ENCODE results near the gene PTRH1. TPM values are rescaled to one million over a fixed set of nuclear protein-coding genes. Genes with fewer than 3 reads are reported as not detected.

PTRH1 gene
- total and polyA plus RNA-seq, 2 of the 4 experiments (the other 2 are of a cell fraction), result 5.4 to 14.8 TPM

DNA sequence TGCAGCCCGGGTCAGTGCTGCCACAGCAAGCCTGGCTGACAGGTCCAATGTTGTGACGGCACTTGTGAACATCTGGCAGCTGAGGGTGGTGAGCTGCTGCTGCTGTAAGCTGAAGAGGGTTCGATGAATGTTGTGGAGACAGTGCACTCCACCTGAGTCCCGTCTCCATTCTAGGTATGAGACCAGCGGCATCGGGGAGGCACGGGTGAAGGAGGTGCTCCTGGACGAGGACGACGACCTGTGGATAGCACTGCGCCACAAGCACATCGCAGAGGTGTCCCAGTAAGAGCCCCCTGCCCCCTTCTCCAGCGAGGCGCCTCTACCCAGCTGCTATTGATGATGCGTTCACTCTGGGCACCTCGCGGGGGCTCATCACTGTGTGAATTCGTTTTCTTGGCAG, 47.6 kb downstream of the PTRH1 start:
- H3K79me1 ChIP-seq (ENCODE audit: low read depth in 1 of 2, low read length in 2 of 2), result no peaks in the 10 kb centered on the region
- H2BK5ac ChIP-seq (ENCODE audit: low read depth, low read length, poor library complexity, severe bottlenecking), result no peak overlapping the region
- 90% methylated on average over 9 of the region's 18 CpGs; no CpG with 5 or more reads in 1 of the 2 experiments for WGBS, 2 experiments (ENCODE audit: extremely low coverage in 2 of 2, insufficient read length in 1 of 2)
- H3K9me3 ChIP-seq (ENCODE audit: control insufficient read depth, insufficient read depth, low read length), result no peaks in the 10 kb centered on the region
- H4K20me1 ChIP-seq (ENCODE audit: insufficient read depth, low read length), result no peaks in the 10 kb centered on the region
- H3K4me3 ChIP-seq (ENCODE audit: insufficient read depth, low read depth, low read length), result no peak overlapping the region
- dilution Hi-C loops (cut with HindIII; ENCODE audit: low sequenced_read_pairs, unreplicated experiment) (no loop called here), in situ Hi-C loops (cut with MboI; ENCODE audit: low sequenced_read_pairs) (no loop called here), intact Hi-C loops (cut with micrococcal nuclease) (loop anchor here (5.0 kb wide), 1 partner anchor 51 kb away; no protein-coding TSS in a partner anchor)
- H2BK15ac ChIP-seq (ENCODE audit: low read depth, low read length), result no peak overlapping the region
- H2BK20ac ChIP-seq (ENCODE audit: low read depth, low read length), result no peak overlapping the region
- H4K8ac ChIP-seq (ENCODE audit: low read depth in 2 of 2, low read length in 2 of 2), result no peak overlapping the region
- H4K5ac ChIP-seq (ENCODE audit: low read depth, low read length), result no peak overlapping the region; the same call in 1 of the 2 replicates
- TF ChIP-seq MAFK (IDR thresholded peaks at IDR 0.05; ENCODE audit: low read depth, low read length), result no peak
- TF ChIP-seq SMC3 (IDR thresholded peaks at IDR 0.05; ENCODE audit: low read depth, low read length), result no peak
- TF ChIP-seq, protein P1, sequence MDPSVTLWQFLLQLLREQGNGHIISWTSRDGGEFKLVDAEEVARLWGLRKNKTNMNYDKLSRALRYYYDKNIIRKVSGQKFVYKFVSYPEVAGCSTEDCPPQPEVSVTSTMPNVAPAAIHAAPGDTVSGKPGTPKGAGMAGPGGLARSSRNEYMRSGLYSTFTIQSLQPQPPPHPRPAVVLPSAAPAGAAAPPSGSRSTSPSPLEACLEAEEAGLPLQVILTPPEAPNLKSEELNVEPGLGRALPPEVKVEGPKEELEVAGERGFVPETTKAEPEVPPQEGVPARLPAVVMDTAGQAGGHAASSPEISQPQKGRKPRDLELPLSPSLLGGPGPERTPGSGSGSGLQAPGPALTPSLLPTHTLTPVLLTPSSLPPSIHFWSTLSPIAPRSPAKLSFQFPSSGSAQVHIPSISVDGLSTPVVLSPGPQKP (IDR thresholded peaks at IDR 0.05; ENCODE audit: borderline replicate concordance, low read depth, low read length), result no peak
- no peak for TF ChIP-seq POLR2A (IDR thresholded peaks at IDR 0.05; ENCODE audit: low read depth, low read length)
- no peak for TF ChIP-seq CHD1 (IDR thresholded peaks at IDR 0.05; ENCODE audit: low read depth, low read length)
- TF ChIP-seq MAZ (IDR thresholded peaks at IDR 0.05; ENCODE audit: borderline replicate concordance, low read depth, low read length), result no peak
- TF ChIP-seq MXI1 (IDR thresholded peaks at IDR 0.05; ENCODE audit: borderline replicate concordance, low read depth, low read length), result no peak
- TF ChIP-seq, protein P2, sequence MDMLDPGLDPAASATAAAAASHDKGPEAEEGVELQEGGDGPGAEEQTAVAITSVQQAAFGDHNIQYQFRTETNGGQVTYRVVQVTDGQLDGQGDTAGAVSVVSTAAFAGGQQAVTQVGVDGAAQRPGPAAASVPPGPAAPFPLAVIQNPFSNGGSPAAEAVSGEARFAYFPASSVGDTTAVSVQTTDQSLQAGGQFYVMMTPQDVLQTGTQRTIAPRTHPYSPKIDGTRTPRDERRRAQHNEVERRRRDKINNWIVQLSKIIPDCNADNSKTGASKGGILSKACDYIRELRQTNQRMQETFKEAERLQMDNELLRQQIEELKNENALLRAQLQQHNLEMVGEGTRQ (IDR thresholded peaks at IDR 0.05; ENCODE audit: low read depth, low read length), result no peak
- TF ChIP-seq NFE2L2 (IDR thresholded peaks at IDR 0.05; ENCODE audit: low read depth, low read length), result no peak
- TF ChIP-seq BHLHE40 (IDR thresholded peaks at IDR 0.05; ENCODE audit: low read depth, low read length), result no peak
- TF ChIP-seq RAD21 (IDR thresholded peaks at IDR 0.05; ENCODE audit: low read length), result no peak
- TF ChIP-seq RCOR1 (IDR thresholded peaks at IDR 0.05; ENCODE audit: insufficient replicate concordance, low read length), result no peak
- TF ChIP-seq, protein P3, sequence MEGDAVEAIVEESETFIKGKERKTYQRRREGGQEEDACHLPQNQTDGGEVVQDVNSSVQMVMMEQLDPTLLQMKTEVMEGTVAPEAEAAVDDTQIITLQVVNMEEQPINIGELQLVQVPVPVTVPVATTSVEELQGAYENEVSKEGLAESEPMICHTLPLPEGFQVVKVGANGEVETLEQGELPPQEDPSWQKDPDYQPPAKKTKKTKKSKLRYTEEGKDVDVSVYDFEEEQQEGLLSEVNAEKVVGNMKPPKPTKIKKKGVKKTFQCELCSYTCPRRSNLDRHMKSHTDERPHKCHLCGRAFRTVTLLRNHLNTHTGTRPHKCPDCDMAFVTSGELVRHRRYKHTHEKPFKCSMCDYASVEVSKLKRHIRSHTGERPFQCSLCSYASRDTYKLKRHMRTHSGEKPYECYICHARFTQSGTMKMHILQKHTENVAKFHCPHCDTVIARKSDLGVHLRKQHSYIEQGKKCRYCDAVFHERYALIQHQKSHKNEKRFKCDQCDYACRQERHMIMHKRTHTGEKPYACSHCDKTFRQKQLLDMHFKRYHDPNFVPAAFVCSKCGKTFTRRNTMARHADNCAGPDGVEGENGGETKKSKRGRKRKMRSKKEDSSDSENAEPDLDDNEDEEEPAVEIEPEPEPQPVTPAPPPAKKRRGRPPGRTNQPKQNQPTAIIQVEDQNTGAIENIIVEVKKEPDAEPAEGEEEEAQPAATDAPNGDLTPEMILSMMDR (conservative IDR thresholded peaks at IDR 0.05; ENCODE audit: low read depth, low read length), result no peak
- no peak for TF ChIP-seq CEBPB (IDR thresholded peaks at IDR 0.05; ENCODE audit: low read depth, low read length)
- TF ChIP-seq FOS (IDR thresholded peaks at IDR 0.05; ENCODE audit: low read depth, low read length), result no peak
- no peak for TF ChIP-seq RFX5 (IDR thresholded peaks at IDR 0.05; ENCODE audit: low read depth, low read length)
- ChIA-PET CTCF (interaction anchor here (1.0 to 1.6 kb wide), 2 partner anchors 8 to 13 kb away, joined by 3 read pairs; no protein-coding TSS in a partner anchor), POLR2A (ENCODE audit: unreplicated experiment) (no interaction called here)
- peak overlapping the region; percentile 24; the same call in 1 of the 2 replicates for H3K27ac ChIP-seq (ENCODE audit: insufficient read depth, low read length)
- no peak overlapping the region for H2AK9ac ChIP-seq (replicated peaks; ENCODE audit: low read depth, low read length, poor library complexity)
- H3K9ac ChIP-seq (ENCODE audit: low read depth, low read length), result no peak overlapping the region
- peaks cover 39% of the 10 kb centered on the region for H3K36me3 ChIP-seq (ENCODE audit: control insufficient read depth, insufficient read depth, low read length)
- peaks cover 4% of the 10 kb centered on the region; the same call in 1 of the 2 replicates for H3K9me1 ChIP-seq (ENCODE audit: insufficient read depth, low read length)
- ATAC-seq (ENCODE audit: low read depth) (no peak; the same call in 1 of the 2 replicates), DNase-seq (no peak)
- H3K14ac ChIP-seq (replicated peaks; ENCODE audit: low read depth, low read length), result no peak overlapping the region
- BruUV-seq (replicated peaks), result no TSS peak
- H2BK120ac ChIP-seq (ENCODE audit: low read depth, low read length), result no peak overlapping the region
- H2AK5ac ChIP-seq (ENCODE audit: low read depth, low read length), result no peak overlapping the region
- no peak overlapping the region; the same call in 1 of the 2 replicates for H3K18ac ChIP-seq (ENCODE audit: low read depth, low read length)
- H3K4ac ChIP-seq (ENCODE audit: low read depth, low read length), result no peak overlapping the region
- no peak overlapping the region; the same call in 1 of the 2 replicates for H3K4me2 ChIP-seq (ENCODE audit: low read depth, low read length)
- peaks cover 7% of the 10 kb centered on the region; the same call in 1 of the 2 replicates for H3K4me1 ChIP-seq (ENCODE audit: control insufficient read depth, insufficient read depth, low read length)
- H3K56ac ChIP-seq (ENCODE audit: extremely low read depth, insufficient read depth, low read length), result no peak overlapping the region
- no peak overlapping the region for H4K91ac ChIP-seq (ENCODE audit: insufficient read depth, low read depth, low read length)
- no peaks in the 10 kb centered on the region for H3K27me3 ChIP-seq (ENCODE audit: control insufficient read depth, insufficient read depth, low read length)
- H2AFZ ChIP-seq (replicated peaks; ENCODE audit: low read length, poor library complexity), result no peak overlapping the region
- H3K23ac ChIP-seq (ENCODE audit: low read depth, low read length), result no peak overlapping the region

Measured in IMR-90 (cell line).